ENCODE results near the gene ATG2A.

The ATG2A gene

GRCh38 chr11:64879244-64879900 is 37.6 kb downstream of the ATG2A start:
- H3K27ac ChIP-seq (replicated peaks) = peak overlapping the region; percentile 86
- no peak for TF ChIP-seq CTCF (IDR thresholded peaks at IDR 0.05; ENCODE audit: insufficient read depth, low read length)
- TF ChIP-seq SPI1 (IDR thresholded peaks at IDR 0.05; ENCODE audit: borderline replicate concordance, low read depth) = peak; percentile 52; the same call in 1 of the 2 replicates
- TF ChIP-seq POLR2AphosphoS5 (IDR thresholded peaks at IDR 0.05; ENCODE audit: low read depth) = no peak
- peak in 1 of 2 experiments; percentile 43 for DNase-seq (ENCODE audit: low read depth in 1 of 2, low spot score in 1 of 2)
- no peaks in the 10 kb centered on the region for H3K27me3 ChIP-seq (ENCODE audit: insufficient read depth, poor library complexity, severe bottlenecking)
- peak overlapping the region; percentile 53 for H3K4me3 ChIP-seq (replicated peaks; ENCODE audit: insufficient read depth, low read length)

GRCh38 chr11:64878494-64879243 is 38.3 kb downstream of the ATG2A start, which contains the start of gene EHD1:
EHD1 (minus strand) TSS chr11:64878621; CDS start chr11:64878464, 157 bp downstream.
- Histone ChIP-seq H3K4me3 (replicated peaks; ENCODE audit: insufficient read depth, low read length) (peak within 1 kb of the TSS; percentile 86), H3K27ac (replicated peaks) (peak within 1 kb of the TSS; percentile 86), H3K27me3 (ENCODE audit: insufficient read depth, poor library complexity, severe bottlenecking) (no peaks in the 10 kb centered on the region)
- peak; percentile 98 to 99 for DNase-seq (ENCODE audit: low read depth in 1 of 2, low spot score in 1 of 2)
- TF ChIP-seq GABPA (IDR thresholded peaks at IDR 0.05; ENCODE audit: low read depth) (no peak), REST (IDR thresholded peaks at IDR 0.05; ENCODE audit: insufficient replicate concordance, low read depth) (no peak), SPI1 (IDR thresholded peaks at IDR 0.05; ENCODE audit: borderline replicate concordance, low read depth) (no peak), POLR2AphosphoS5 (IDR thresholded peaks at IDR 0.05; ENCODE audit: low read depth) (peak; percentile 94), CTCF (IDR thresholded peaks at IDR 0.05; ENCODE audit: insufficient read depth, low read length) (peak; percentile 61)

GRCh38 chr11:64878223-64878493 is 38.9 kb downstream of the ATG2A start:
- Histone ChIP-seq H3K4me3 (replicated peaks; ENCODE audit: insufficient read depth, low read length) (peak overlapping the region; percentile 86), H3K27ac (replicated peaks) (peak overlapping the region; percentile 77), H3K27me3 (ENCODE audit: insufficient read depth, poor library complexity, severe bottlenecking) (no peaks in the 10 kb centered on the region)
- DNase-seq (ENCODE audit: low read depth in 1 of 2, low spot score in 1 of 2) = no peak
- TF ChIP-seq SPI1 (IDR thresholded peaks at IDR 0.05; ENCODE audit: borderline replicate concordance, low read depth) (no peak), CTCF (IDR thresholded peaks at IDR 0.05; ENCODE audit: insufficient read depth, low read length) (no peak), REST (IDR thresholded peaks at IDR 0.05; ENCODE audit: insufficient replicate concordance, low read depth) (no peak), POLR2AphosphoS5 (IDR thresholded peaks at IDR 0.05; ENCODE audit: low read depth) (no peak; the same call in 1 of the 2 replicates), GABPA (IDR thresholded peaks at IDR 0.05; ENCODE audit: low read depth) (no peak)

Data from HL-60 (cell line).